ENCODE data around the gene PDE4D. TPM values are rescaled to one million over a fixed set of nuclear protein-coding genes. Genes with fewer than 3 reads are reported as not detected.

The PDE4D gene
- total RNA-seq, 1 donor from 2014 or later: 28.2 TPM

DNA sequence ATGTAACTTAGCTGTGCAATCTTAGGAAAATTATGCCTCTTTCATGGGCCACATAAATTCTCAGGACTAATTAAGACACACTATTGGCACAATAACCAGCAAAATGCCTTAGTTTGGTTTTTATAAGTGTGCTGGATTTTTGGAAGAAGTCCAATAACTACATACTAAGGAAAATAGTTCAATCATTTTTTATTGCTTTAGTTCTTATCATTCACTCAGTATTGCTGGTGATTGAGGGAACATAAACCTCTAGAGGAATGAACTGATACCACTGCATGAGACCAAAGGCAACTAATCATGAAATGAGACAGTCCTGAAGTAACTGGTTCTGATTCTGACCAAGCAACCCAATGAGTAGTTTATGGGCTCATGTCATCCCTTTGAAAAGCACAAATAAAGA, 571.5 kb downstream of the PDE4D start:
- no peaks in the 10 kb centered on the region for H3K9me3 Mint-ChIP-seq
- ATAC-seq (ENCODE audit: low read depth) (no peak), DNase-seq (no peak)
- H3K4me3 Mint-ChIP-seq: no peak overlapping the region
- intact Hi-C loops (cut with micrococcal nuclease): no loop called here
- CTCF ChIA-PET: no interaction called here
- no peaks in the 10 kb centered on the region for H3K27me3 Mint-ChIP-seq
- H3K36me3 Mint-ChIP-seq (ENCODE audit: low read depth): no peaks in the 10 kb centered on the region
- H3K4me1 Mint-ChIP-seq: no peaks in the 10 kb centered on the region
- no peak overlapping the region for H3K27ac Mint-ChIP-seq
- POLR2A ChIA-PET: no interaction called here
- TF ChIP-seq, protein P1, sequence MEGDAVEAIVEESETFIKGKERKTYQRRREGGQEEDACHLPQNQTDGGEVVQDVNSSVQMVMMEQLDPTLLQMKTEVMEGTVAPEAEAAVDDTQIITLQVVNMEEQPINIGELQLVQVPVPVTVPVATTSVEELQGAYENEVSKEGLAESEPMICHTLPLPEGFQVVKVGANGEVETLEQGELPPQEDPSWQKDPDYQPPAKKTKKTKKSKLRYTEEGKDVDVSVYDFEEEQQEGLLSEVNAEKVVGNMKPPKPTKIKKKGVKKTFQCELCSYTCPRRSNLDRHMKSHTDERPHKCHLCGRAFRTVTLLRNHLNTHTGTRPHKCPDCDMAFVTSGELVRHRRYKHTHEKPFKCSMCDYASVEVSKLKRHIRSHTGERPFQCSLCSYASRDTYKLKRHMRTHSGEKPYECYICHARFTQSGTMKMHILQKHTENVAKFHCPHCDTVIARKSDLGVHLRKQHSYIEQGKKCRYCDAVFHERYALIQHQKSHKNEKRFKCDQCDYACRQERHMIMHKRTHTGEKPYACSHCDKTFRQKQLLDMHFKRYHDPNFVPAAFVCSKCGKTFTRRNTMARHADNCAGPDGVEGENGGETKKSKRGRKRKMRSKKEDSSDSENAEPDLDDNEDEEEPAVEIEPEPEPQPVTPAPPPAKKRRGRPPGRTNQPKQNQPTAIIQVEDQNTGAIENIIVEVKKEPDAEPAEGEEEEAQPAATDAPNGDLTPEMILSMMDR (IDR thresholded peaks at IDR 0.05): no peak

DNA sequence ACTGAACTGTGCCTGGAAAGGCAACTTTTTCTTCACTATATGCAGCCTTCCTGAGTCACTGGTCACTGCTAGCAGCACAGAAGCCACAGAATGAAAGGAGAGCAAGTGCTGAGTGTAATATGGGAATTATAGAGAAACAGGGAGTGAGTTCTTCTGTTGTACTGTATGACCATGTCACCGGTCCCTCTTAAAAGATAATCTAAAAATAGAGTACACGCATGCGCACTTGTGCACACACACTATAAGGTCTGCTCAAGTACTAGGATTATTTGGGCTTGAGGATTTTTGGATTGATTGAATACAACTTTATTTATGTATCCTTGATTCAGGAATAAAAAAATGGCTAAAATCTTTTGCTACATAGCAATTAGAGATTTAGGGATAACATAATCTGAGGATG, 571.9 kb downstream of the PDE4D start:
- Mint-ChIP-seq H3K27ac (no peak overlapping the region), H3K36me3 (ENCODE audit: low read depth) (no peaks in the 10 kb centered on the region), H3K27me3 (no peaks in the 10 kb centered on the region), H3K9me3 (no peaks in the 10 kb centered on the region), H3K4me1 (no peaks in the 10 kb centered on the region), H3K4me3 (no peak overlapping the region)
- intact Hi-C loops (cut with micrococcal nuclease): no loop called here
- POLR2A ChIA-PET: no interaction called here
- TF ChIP-seq, protein P1 (IDR thresholded peaks at IDR 0.05): no peak
- DNase-seq: no peak
- CTCF ChIA-PET: no interaction called here
- no peak for ATAC-seq (ENCODE audit: low read depth)

DNA sequence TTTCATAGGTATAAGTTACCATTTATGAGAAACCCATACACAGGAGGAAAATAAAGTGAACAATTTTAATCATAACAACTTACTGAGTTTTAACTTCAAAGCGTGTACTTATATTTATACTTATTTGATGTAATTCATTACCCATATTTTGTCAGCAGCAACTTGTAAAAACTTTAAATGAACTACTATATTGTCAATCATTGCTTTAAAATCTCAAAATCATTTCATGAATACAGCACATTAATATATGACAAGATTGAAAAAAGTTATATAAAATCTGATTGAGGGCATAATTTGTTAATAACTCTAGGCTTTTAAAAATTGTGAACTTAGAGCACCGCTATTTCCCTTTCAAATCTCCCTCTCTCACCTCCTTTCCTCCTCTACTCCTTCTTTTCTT, 573.1 kb downstream of the PDE4D start:
- no peaks in the 10 kb centered on the region for H3K36me3 Mint-ChIP-seq (ENCODE audit: low read depth)
- H3K4me3 Mint-ChIP-seq: no peak overlapping the region
- no peaks in the 10 kb centered on the region for H3K27me3 Mint-ChIP-seq
- TF ChIP-seq, protein P1 (IDR thresholded peaks at IDR 0.05): no peak
- no peaks in the 10 kb centered on the region for H3K4me1 Mint-ChIP-seq
- no peak for ATAC-seq (ENCODE audit: low read depth)
- no peaks in the 10 kb centered on the region for H3K9me3 Mint-ChIP-seq
- no peak for DNase-seq
- CTCF ChIA-PET: no interaction called here
- POLR2A ChIA-PET: no interaction called here
- no peak overlapping the region for H3K27ac Mint-ChIP-seq
- intact Hi-C loops (cut with micrococcal nuclease): no loop called here

DNA sequence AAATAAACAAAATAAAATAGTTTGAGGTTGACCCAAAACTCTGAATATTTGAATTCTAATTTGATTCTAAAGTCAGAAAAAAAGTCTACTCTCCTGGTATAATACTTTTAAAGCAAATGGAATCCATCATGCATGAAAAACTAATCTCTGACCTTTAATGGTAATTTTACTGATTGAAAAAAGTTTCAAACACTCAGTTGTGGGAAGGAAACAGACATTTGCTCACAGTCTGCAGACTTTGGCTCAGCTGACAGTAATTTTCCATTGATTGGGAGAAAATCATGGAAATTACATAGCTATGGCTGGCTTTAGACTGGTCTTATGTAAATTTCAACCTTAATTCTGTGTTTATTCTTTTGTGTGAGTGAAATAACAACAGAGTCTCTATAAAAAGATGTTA, 574.3 kb downstream of the PDE4D start:
- intact Hi-C loops (cut with micrococcal nuclease): no loop called here
- Mint-ChIP-seq H3K27me3 (no peaks in the 10 kb centered on the region), H3K36me3 (ENCODE audit: low read depth) (no peaks in the 10 kb centered on the region), H3K9me3 (no peaks in the 10 kb centered on the region), H3K4me1 (no peaks in the 10 kb centered on the region), H3K27ac (no peak overlapping the region), H3K4me3 (no peak overlapping the region)
- TF ChIP-seq, protein P1 (IDR thresholded peaks at IDR 0.05): no peak
- ChIA-PET CTCF (no interaction called here), POLR2A (no interaction called here)
- DNase-seq: no peak
- ATAC-seq (ENCODE audit: low read depth): no peak

DNA sequence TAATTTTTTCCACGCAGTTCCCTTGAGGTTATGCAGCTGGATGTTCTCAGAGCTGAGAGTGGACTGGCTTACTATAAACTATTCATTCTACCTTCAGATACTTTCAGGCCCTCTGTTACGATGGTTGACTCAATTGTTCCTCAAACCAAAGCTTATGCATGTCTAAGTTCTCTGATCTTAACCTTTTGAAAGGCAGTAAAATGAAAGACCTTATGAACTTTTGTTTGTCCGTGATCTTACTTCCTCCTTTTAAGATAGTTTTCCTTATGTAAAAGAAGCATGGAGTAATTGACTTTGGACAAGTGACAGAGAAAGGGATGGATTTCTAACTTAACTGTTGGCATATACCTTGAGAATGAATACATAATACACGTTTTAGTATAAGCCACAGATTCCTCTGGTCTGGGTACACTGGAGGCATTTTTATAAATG, 575.7 kb downstream of the PDE4D start:
- TF ChIP-seq, protein P1 (IDR thresholded peaks at IDR 0.05): no peak
- H3K9me3 Mint-ChIP-seq: no peaks in the 10 kb centered on the region
- no peaks in the 10 kb centered on the region for H3K36me3 Mint-ChIP-seq (ENCODE audit: low read depth)

More for the DNA sequence above, 575.7 kb downstream of the PDE4D start:
- POLR2A ChIA-PET: no interaction called here
- H3K27ac Mint-ChIP-seq: no peak overlapping the region
- DNase-seq: no peak
- no peak for ATAC-seq (ENCODE audit: low read depth)
- CTCF ChIA-PET: no interaction called here
- no peak overlapping the region for H3K4me3 Mint-ChIP-seq
- H3K4me1 Mint-ChIP-seq: no peaks in the 10 kb centered on the region
- H3K27me3 Mint-ChIP-seq: no peaks in the 10 kb centered on the region
- intact Hi-C loops (cut with micrococcal nuclease): no loop called here
